K562 (cell line): Measurements from ENCODE around the gene GUCA2B. TPM values are rescaled to one million over a fixed set of nuclear protein-coding genes. Genes with fewer than 3 reads are reported as not detected.

Source experiments
- ARID2 ChIP-seq: fragments of 450-650 bp; IDR thresholded peaks from 2 replicates; pipeline ENCODE4 v1.6.1; 2017; ENCODE audit warnings: antibody characterized with exemption, mild to moderate bottlenecking
- CCNT2 ChIP-seq: IDR thresholded peaks from 2 replicates; pipeline ENCODE4 v1.6.1; 2011; ENCODE audit warnings: borderline replicate concordance, low read depth, mild to moderate bottlenecking, moderate library complexity, mixed read lengths, low read length; ENCODE audit not compliant: insufficient read length; ENCODE audit errors: extremely low read depth
- E2F1 ChIP-seq: sonication (generic); formaldehyde crosslinking; IDR thresholded peaks from 2 replicates; pipeline ENCODE4 v1.8.1; 2023; ENCODE audit warnings: mild to moderate bottlenecking, missing genetic modification reagents, moderate library complexity
- FOS ChIP-seq: IDR thresholded peaks from 3 replicates; pipeline ENCODE4 v1.6.1; 2011; ENCODE audit not compliant: insufficient read length; ENCODE audit errors: extremely low read depth
- KLF16 ChIP-seq: IDR thresholded peaks from 2 replicates; pipeline ENCODE4 v1.6.1; 2016; ENCODE audit warnings: antibody characterized with exemption
- MAZ ChIP-seq, 2 experiments: fragments of 450-650 bp in 1 of 2; sonication (generic) in 1 of 2; formaldehyde crosslinking; IDR thresholded peaks in 1 of 2; conservative IDR thresholded peaks in 1 of 2; 2 replicates each; pipeline versions ENCODE4 v1.4.0 to v1.5.0; 2020; ENCODE audit warnings: mild to moderate bottlenecking in 1 of 2, missing genetic modification reagents in 1 of 2
- NUFIP1 ChIP-seq: fragments of 450-650 bp; IDR thresholded peaks from 2 replicates; pipeline ENCODE4 v1.6.1; 2018; ENCODE audit not compliant: partially characterized antibody
- PCBP2 ChIP-seq: fragments of 200-400 bp; formaldehyde crosslinking; IDR thresholded peaks from 2 replicates; pipeline ENCODE4 v1.6.1; 2018; ENCODE audit warnings: low read length, low read depth, mild to moderate bottlenecking, moderate library complexity; ENCODE audit not compliant: poor library complexity, severe bottlenecking
- PTBP1 ChIP-seq: fragments of 200-400 bp; formaldehyde crosslinking; IDR thresholded peaks from 2 replicates; pipeline ENCODE4 v1.6.1; 2017; ENCODE audit warnings: low read depth, low read length
- STAG1 ChIP-seq: sonication (generic); formaldehyde crosslinking; IDR thresholded peaks from 2 replicates; pipeline ENCODE4 v1.5.0; 2020; ENCODE audit warnings: missing genetic modification reagents, borderline replicate concordance
- THAP7 ChIP-seq: fragments of 250-450 bp; sonication (Bioruptor Pico); IDR thresholded peaks from 2 replicates; pipeline ENCODE4 v1.5.0; 2021
- ZBTB2 ChIP-seq: fragments of 450-650 bp; IDR thresholded peaks from 2 replicates; pipeline ENCODE4 v1.6.1; 2016; ENCODE audit warnings: antibody characterized with exemption
- polyA plus RNA-seq, 8 experiments: library from polyadenylated mRNA; depleted of rRNA in 4 of 8; stranded (reverse) in 5 of 8; unstranded in 3 of 8; fragments of >200 nt; fragmentation: Nextera tagmentation in 2 of 8; fragmentation: Illumina TruSeq in 1 of 8; extraction: Ambion mirVana in 2 of 8; extraction: Trizol in 1 of 8; gene quantifications; 2 replicates each; pipeline versions ENCODE4 v1.2.1 to v1.2.3, GENCODE V29; 2011 to 2014; ENCODE audit warnings: inconsistent platforms in 1 of 8, missing spikeins in 1 of 8
- total RNA-seq, 7 experiments: library from RNA; depleted of rRNA in 6 of 7; stranded (reverse); fragments of >200 nt in 6 of 7; fragmentation: Illumina TruSeq in 2 of 7; extraction: Trizol in 2 of 7; gene quantifications; 2 replicates each; pipeline versions ENCODE4 v1.2.1 to v1.2.3, GENCODE V29; 2011 to 2021; ENCODE audit warnings: low replicate concordance in 1 of 7

The GUCA2B gene
- total and polyA plus RNA-seq, 9 of the 15 experiments (the other 6 are each of a cell fraction or from before 2014, with no cell fraction given) = not detected

GRCh38 chr1:42146626-42147320 lies 6.4 kb upstream of the GUCA2B start (continued):
- TF ChIP-seq STAG1 (peak; percentile 77; the same call in 1 of the 2 replicates), CCNT2 (no peak), MAZ (CRISPR knock-in tag; conservative IDR thresholded peaks at IDR 0.05 in 1 of 2, IDR thresholded peaks at IDR 0.05 in 1 of 2) (no peak), PTBP1 (no peak), ARID2 (peak; percentile 75), NUFIP1 (no peak), THAP7 (CRISPR knock-in tag) (no peak), PCBP2 (no peak), ZBTB2 (no peak), FOS (no peak), KLF16 (0 out of 2 replicates have a peak, but pooled peaks have one; percentile 14), E2F1 (CRISPR knock-in tag) (no peak)
